Parathyroid adenoma (tissue), 2 donors: Measurements from ENCODE around the gene OR8B8.
"Not testable (repeated sequence)": the region's sequence is repeated elsewhere in the genome, so short reads cannot be mapped to it uniquely, and the experiment has no call there.

ENCODE experiments used
- H2AFZ ChIP-seq: fragments of 300-600 bp; sonication (generic); one replicate; pipeline ENCODE4 v1.7.0; 2017; ENCODE audit warnings: antibody characterized with exemption, mild to moderate bottlenecking
- H3K27ac ChIP-seq: fragments of 300-600 bp; sonication (generic); one replicate; pipeline ENCODE4 v1.7.0; 2017
- H3K27me3 ChIP-seq: fragments of 300-600 bp; sonication (generic); one replicate; pipeline ENCODE4 v1.7.0; 2017; ENCODE audit warnings: low read length; ENCODE audit not compliant: control insufficient read depth, insufficient read depth
- H3K36me3 ChIP-seq: fragments of 300-600 bp; sonication (generic); one replicate; pipeline ENCODE4 v1.7.0; 2017; ENCODE audit warnings: low read length; ENCODE audit not compliant: control insufficient read depth, insufficient read depth
- H3K4me1 ChIP-seq: fragments of 300-600 bp; sonication (generic); one replicate; pipeline ENCODE4 v1.7.0; 2017; ENCODE audit warnings: control low read depth
- H3K4me2 ChIP-seq: fragments of 300-600 bp; sonication (generic); one replicate; pipeline ENCODE4 v1.7.0; 2017; ENCODE audit warnings: low read length
- H3K4me3 ChIP-seq: fragments of 300-600 bp; sonication (generic); one replicate; pipeline ENCODE4 v1.7.0; 2017; ENCODE audit warnings: low read depth, low read length
- H3K79me2 ChIP-seq: fragments of 300-600 bp; sonication (generic); one replicate; pipeline ENCODE4 v1.7.0; 2017; ENCODE audit warnings: control low read depth
- H3K9ac ChIP-seq: fragments of 300-600 bp; sonication (generic); one replicate; pipeline ENCODE4 v1.7.0; 2017; ENCODE audit warnings: mild to moderate bottlenecking
- H3K9me3 ChIP-seq: fragments of 300-600 bp; sonication (generic); one replicate; pipeline ENCODE4 v1.7.0; 2017; ENCODE audit warnings: low read length; ENCODE audit not compliant: control insufficient read depth
- TF ChIP-seq, protein P1 (sequence below): fragments of 300-600 bp; sonication (generic); IDR thresholded peaks from one replicate; pipeline ENCODE4 v1.7.0; 2017; ENCODE audit warnings: antibody characterized with exemption, mild to moderate bottlenecking
- donor health status: primary hyperparathyroidism.

OR8B8 gene

DNA sequence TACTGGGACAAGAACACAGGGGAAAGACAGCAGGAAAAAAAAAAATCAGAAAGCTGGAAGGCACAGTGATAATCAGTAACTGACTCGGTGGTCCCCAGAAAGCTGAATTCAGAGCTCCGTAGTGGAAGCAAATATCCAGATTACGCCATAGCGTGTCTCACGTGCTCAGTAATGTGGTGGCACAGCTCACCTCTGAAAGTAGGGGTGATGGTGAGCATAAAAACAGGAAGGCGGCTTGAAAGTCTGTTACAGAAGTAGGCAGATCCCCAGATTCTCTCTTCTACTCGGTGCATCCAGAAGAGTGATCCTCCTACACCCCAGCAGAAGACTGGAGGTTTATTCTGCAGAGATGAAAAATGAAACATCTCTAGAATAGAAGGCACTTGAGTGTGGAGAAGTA is 35.6 kb downstream of the OR8B8 start:
- no peaks in the 10 kb centered on the region for H3K79me2 ChIP-seq
- H3K9me3 ChIP-seq = no peaks in the 10 kb centered on the region
- H3K4me3 ChIP-seq = no peak overlapping the region
- no peaks in the 10 kb centered on the region for H3K4me1 ChIP-seq
- no peak overlapping the region for H3K9ac ChIP-seq
- H3K4me2 ChIP-seq = no peak overlapping the region
- no peaks in the 10 kb centered on the region for H3K36me3 ChIP-seq
- H3K27me3 ChIP-seq = no peaks in the 10 kb centered on the region
- TF ChIP-seq, protein P1, sequence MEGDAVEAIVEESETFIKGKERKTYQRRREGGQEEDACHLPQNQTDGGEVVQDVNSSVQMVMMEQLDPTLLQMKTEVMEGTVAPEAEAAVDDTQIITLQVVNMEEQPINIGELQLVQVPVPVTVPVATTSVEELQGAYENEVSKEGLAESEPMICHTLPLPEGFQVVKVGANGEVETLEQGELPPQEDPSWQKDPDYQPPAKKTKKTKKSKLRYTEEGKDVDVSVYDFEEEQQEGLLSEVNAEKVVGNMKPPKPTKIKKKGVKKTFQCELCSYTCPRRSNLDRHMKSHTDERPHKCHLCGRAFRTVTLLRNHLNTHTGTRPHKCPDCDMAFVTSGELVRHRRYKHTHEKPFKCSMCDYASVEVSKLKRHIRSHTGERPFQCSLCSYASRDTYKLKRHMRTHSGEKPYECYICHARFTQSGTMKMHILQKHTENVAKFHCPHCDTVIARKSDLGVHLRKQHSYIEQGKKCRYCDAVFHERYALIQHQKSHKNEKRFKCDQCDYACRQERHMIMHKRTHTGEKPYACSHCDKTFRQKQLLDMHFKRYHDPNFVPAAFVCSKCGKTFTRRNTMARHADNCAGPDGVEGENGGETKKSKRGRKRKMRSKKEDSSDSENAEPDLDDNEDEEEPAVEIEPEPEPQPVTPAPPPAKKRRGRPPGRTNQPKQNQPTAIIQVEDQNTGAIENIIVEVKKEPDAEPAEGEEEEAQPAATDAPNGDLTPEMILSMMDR = no peak
- H3K27ac ChIP-seq = no peak overlapping the region
- no peak overlapping the region for H2AFZ ChIP-seq

DNA sequence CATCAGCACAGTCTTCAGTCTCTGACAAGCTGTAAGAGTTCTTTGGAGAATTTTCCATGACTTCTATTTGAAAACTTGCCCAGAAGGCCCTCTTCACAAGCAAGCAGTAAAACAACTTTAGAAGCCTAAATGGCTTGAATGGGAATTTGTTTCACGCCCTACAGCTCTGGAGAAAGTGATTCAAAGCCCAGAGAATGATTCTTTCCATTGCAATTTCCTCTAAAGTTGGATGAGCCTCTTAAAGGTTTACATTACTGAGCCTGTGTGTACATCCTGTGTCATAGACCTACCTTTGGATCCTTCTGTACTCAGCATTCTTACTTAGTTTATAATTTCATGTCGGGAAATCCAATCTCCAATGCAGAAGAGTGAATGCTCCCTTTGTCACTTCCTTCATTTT is 39.9 kb downstream of the OR8B8 start:
- Histone ChIP-seq H3K4me2 (no peak overlapping the region), H3K9me3 (no peaks in the 10 kb centered on the region), H3K27me3 (no peaks in the 10 kb centered on the region), H3K9ac (no peak overlapping the region), H3K36me3 (no peaks in the 10 kb centered on the region), H3K27ac (no peak overlapping the region), H3K4me1 (no peaks in the 10 kb centered on the region), H3K4me3 (no peak overlapping the region), H2AFZ (no peak overlapping the region), H3K79me2 (no peaks in the 10 kb centered on the region)
- TF ChIP-seq, protein P1 = no peak

DNA sequence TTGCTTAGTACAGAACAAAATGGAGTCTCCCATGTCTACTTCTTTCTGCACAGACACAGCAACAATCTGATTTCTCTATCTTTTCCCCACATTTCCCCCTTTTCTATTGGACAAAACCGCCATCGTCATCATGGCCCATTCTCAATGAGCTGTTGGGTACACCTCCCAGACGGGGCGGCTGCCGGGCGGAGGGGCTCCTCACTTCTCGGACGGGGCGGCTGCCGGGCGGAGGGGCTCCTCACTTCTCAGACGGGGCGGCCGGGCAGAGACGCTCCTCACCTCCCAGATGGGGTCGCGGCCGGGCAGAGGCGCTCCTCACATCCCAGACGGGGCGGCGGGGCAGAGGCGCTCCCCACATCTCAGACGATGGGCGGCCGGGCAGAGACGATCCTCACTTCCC is 42.3 kb downstream of the OR8B8 start:
- not testable (repeated sequence) for H3K79me2 ChIP-seq, H3K27me3 ChIP-seq, H3K4me3 ChIP-seq, H3K4me2 ChIP-seq, H3K9ac ChIP-seq, H2AFZ ChIP-seq, H3K36me3 ChIP-seq, H3K9me3 ChIP-seq, H3K27ac ChIP-seq, H3K4me1 ChIP-seq

DNA sequence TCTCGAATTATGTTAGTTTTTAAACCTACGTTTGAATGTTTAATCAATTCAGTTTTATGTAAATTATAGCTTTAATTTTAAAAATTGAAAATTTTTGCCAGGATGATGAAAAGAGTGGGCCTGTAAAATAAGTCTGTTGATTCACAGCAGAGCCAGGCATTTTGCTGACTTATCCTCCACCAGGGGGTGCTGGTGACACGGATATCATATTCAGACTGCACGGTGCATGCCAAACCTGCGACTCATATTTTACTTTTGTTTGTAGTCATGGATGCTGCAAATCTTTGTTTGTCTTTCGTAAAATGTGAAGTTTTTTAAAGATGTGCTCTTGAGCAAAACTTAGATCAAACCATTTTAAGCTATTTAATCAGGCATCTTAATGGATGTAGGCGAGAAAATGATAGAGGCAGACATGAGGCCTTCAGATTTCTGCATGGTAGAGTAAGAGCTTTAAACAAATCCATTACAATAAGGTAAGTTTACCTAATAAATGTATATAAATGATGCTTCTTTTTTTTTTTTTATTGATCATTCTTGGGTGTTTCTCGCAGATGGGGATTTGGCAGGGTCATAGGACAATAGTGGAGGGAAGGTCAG is 43.1 kb downstream of the OR8B8 start:
- H3K36me3 ChIP-seq = no peaks in the 10 kb centered on the region
- no peak overlapping the region for H3K27ac ChIP-seq
- no peaks in the 10 kb centered on the region for H3K27me3 ChIP-seq
- H3K9me3 ChIP-seq = no peaks in the 10 kb centered on the region
- no peak overlapping the region for H3K4me2 ChIP-seq
- TF ChIP-seq, protein P1 = no peak
- no peak overlapping the region for H3K4me3 ChIP-seq
- H3K4me1 ChIP-seq = no peaks in the 10 kb centered on the region
- no peak overlapping the region for H2AFZ ChIP-seq
- H3K79me2 ChIP-seq = no peaks in the 10 kb centered on the region
- no peak overlapping the region for H3K9ac ChIP-seq

DNA sequence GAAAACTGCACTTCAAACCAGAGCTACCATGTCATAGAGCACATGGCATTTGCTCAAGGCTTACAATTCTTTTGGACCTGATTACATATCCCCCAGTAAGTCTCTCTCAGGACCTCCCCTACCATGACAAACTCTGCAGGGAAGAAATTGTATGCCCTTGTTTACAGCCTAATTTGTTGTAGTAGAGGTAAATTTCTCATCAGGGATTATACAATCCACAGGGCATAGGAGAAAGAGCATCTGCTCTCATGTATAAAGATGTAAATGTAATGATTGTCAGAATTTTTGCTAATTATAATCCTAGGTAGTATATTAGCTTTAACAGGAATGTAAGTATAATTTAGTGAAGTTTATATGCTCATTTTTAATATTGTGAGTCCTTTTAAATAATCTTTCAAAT is 46.6 kb downstream of the OR8B8 start, which contains the start of gene OR8B3:
TSS of gene OR8B3 (minus strand) at position 101 of the 400 bp plus-strand sequence. CDS start 1,673 bp downstream, outside the sequence.
- Histone ChIP-seq H3K9ac (no peak within 1 kb of the TSS), H3K9me3 (no peaks in the 10 kb centered on the region), H3K4me3 (no peak within 1 kb of the TSS), H3K27ac (no peak within 1 kb of the TSS), H3K4me1 (no peaks in the 10 kb centered on the region), H3K79me2 (no peaks in the 10 kb centered on the region), H3K27me3 (no peaks in the 10 kb centered on the region), H2AFZ (no peak within 1 kb of the TSS), H3K36me3 (no peaks in the 10 kb centered on the region), H3K4me2 (no peak within 1 kb of the TSS)
- TF ChIP-seq, protein P1 = no peak

DNA sequence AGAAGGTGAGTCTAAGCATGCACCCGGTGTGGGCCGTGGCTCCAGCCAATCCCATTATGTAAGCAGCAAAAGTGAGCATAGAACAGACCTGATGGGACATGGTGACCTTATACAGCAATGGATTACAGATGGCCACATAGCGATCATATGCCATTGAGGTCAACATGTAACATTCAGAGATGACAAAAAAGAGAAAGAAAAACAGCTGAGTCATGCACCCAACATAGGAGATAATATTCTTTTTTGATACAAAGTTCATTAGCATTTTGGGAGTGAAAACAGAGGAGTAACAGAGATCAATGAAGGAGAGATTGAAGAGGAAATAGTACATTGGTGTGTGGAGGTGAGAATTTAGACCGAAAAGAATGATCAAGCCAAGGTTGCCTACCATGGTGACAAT is 48.6 kb downstream of the OR8B8 start:
- not testable (repeated sequence) for H2AFZ ChIP-seq, H3K27ac ChIP-seq, H3K9me3 ChIP-seq, H3K4me3 ChIP-seq, H3K9ac ChIP-seq, H3K4me1 ChIP-seq, H3K27me3 ChIP-seq, H3K4me2 ChIP-seq, H3K79me2 ChIP-seq, H3K36me3 ChIP-seq
